Tibial nerve (tissue), 4 donors: ENCODE measurements around the gene PHLDA1.

Experiments used
- CTCF ChIP-seq, 5 experiments: fragments of 200-600 bp in 3 of 5; fragments of 450-650 bp in 2 of 5; sonication (generic) in 3 of 5; IDR thresholded peaks; one replicate each; pipeline ENCODE4 v1.5.1; 2016 to 2019; ENCODE audit warnings: antibody characterized with exemption in 5 of 5, mild to moderate bottlenecking in 3 of 5, moderate library complexity in 2 of 5
- EP300 ChIP-seq, 2 donors: sonication (generic); formaldehyde crosslinking; IDR thresholded peaks; one replicate each; pipeline ENCODE4 v1.6.1; 2017; ENCODE audit warnings: antibody characterized with exemption in 2 of 2, mild to moderate bottlenecking in 1 of 2
- POLR2A ChIP-seq, 2 donors: fragments of 450-650 bp; IDR thresholded peaks; one replicate each; pipeline ENCODE4 v1.6.1; 2017; ENCODE audit warnings: antibody characterized with exemption in 2 of 2, mild to moderate bottlenecking in 2 of 2, moderate library complexity in 2 of 2

DNA sequence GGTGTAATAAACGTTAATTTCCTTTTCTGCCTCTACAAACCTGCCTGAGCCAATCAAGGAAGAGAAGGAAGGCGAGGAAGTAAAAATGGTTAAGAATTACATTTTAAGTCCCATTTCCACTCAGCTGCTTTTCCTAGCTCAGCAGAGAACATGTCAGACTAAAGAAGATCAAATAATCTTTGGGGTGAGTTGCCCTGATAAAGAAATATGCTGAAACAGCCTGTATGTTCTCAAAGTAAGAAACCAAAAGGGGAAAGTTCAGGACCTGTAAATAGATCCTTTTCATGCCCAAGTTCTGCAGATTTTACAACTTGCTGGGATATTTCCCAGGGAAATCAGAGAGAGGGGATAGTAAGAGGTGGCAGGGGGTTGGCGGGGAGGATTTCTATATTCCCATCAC lies 55.5 kb downstream of the PHLDA1 start:
- no peak for TF ChIP-seq CTCF (IDR thresholded peaks at IDR 0.05)
- TF ChIP-seq POLR2A (IDR thresholded peaks at IDR 0.05) = no peak
- TF ChIP-seq EP300 (IDR thresholded peaks at IDR 0.05) = no peak
